GM21576 (cell line): ENCODE data around the gene PMEPA1.

ENCODE experiments used
- ATAC-seq: cut with Tn5 transposase; IDR thresholded peaks from one replicate; pipeline ENCODE4 v1.9.1; 2021; ENCODE audit warnings: mild to moderate bottlenecking, moderate library complexity; ENCODE audit not compliant: unreplicated experiment

Gene PMEPA1, protein sequence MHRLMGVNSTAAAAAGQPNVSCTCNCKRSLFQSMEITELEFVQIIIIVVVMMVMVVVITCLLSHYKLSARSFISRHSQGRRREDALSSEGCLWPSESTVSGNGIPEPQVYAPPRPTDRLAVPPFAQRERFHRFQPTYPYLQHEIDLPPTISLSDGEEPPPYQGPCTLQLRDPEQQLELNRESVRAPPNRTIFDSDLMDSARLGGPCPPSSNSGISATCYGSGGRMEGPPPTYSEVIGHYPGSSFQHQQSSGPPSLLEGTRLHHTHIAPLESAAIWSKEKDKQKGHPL

DNA sequence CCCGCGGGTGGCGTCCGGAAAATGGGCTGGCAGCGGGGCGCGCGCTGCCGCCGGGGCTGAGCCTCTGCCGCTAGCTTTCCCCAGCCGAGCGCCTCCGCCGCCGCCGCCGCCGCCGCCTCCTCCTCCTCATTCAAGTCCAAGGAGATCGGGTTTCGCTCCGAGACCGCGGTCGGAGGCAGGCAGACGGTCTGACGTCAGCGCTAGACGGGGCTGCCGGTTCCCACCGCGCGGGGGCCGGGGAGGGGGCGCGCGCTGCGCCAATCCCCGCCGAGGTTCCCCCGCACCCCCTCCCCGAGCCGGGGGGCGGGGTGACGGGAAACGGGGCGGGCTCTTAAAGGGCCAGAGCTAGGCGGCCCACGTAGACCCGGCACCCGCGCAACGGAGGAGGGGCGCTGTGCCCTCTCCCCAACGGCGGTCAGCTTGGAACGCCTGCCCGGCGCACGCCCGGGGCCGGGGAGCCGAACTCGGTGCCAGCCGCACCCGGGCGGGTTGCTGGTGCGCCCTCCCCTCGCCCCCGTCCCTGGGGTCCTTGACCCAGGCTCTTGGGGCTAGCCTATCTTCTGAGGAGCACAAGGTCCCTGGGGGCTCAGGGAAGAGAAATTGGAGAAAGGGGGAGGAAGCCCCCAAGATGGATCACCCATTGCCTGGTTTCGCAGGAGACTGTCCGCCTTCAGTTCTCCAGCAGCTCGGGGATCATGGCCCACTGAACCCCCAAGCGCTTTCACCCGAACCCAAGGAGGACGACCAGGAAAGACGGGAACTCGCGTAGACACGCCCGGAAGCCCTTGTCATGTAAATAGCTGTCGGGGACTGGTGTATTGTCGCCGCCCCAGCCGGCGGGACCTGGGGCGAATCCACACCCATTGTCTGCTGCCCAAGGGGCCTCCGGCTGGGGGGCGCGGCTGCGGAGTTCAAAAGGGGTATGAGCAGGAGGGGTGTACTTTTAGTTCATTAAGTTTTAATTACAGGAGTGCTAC is at the start of gene PMEPA1:
Gene PMEPA1, minus strand, starts transcription at position 193 of the 977 bp plus-strand sequence. CDS start 433 bp downstream, outside the sequence.
- peak; percentile 75 for ATAC-seq

DNA sequence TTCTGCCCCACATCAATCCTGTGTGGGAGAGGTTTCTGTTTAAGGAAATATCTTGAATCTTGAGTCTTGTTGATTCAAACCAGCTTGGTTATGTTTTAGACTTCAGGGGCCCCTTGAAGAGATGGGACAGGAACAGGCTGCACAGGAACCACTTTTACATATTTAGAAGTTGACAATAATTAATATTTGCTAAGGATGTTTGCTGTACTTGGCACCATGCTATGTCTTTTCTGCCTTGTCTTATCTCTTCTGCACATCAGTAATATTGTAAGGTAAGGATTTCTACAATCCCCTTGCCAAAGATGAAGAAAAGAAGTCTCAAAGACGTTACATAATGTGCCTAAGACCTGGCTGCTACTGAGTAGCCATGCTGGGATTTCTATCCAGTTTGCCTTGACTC is 48.0 kb upstream of the PMEPA1 start:
- ATAC-seq: no peak

DNA sequence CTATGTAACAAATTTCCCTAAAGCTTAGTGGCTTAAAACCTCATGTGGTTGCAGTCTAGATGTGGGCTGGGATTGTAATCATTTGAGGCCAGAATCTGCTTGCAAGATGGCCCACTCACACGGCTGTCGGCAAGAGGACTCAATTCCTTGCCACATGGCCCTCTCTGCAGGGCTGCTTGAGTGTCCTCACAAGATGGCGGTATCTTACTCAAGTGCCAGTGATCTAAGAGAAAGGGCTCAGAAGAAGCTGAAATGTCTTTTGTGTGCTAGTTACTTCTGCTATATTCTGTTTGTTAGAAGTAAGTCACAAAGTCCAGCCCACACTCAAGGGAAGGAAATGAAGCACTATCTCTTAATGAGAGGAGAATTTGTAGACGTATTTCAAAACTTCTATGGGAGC is 47.1 kb upstream of the PMEPA1 start:
- no peak for ATAC-seq

DNA sequence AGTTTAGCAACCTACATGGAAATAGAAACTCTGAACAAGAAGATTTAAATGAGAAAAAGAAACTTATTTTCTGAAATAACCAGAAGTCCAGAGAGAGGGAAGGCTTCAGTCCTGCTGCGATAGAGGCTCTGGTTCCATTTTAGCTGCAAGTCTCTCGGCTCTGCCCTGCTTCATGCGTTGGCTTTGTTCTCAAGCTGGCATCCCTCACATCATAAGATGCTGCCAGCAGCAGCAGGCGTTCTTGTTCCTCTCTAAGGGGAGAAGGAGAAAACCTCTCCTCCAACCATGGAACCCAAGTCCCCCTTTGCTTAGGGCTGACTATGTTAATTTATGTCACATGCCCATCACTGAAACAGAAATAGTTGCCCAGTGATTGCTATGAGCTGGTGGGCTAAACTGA is 46.4 kb upstream of the PMEPA1 start:
- no peak for ATAC-seq

DNA sequence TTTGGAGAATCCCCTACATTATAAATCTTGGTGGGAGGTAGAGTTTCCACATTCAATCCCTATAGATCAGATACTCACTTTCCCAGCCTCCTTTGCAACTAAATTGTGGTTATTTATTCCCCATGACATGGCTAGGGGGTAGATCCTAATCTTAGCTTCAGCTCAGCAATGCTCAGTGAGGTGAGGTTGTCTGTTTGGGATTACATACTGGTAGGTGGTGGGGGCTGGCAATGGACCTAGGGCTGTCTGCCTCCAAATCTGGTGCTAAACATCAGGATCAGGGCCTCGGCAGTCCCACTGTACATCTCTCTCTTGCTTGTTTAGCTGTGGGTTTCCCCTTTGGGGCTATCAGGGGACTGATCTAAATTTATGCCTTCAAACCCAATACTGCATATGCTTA is 45.8 kb upstream of the PMEPA1 start:
- ATAC-seq: no peak

DNA sequence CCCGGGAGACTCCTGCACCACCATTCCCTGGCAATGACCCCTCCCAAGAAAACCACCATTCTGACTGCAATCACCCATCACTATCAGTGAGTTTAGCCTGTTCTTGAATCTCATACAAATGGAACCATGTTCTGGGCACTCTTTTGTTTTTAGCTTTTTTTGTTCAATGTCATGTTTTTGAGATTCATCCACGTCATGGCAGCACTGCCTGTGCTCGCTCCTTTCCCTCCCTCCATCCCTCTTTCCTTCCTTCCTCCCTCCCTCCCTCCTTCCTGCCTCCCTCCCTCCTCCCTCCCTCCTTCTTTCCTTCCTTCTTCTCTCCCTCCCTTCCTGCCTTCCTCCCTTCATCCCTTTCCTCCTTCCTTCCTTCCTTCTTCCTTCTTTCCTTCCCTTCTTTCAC is 44.4 kb upstream of the PMEPA1 start:
- no peak for ATAC-seq

DNA sequence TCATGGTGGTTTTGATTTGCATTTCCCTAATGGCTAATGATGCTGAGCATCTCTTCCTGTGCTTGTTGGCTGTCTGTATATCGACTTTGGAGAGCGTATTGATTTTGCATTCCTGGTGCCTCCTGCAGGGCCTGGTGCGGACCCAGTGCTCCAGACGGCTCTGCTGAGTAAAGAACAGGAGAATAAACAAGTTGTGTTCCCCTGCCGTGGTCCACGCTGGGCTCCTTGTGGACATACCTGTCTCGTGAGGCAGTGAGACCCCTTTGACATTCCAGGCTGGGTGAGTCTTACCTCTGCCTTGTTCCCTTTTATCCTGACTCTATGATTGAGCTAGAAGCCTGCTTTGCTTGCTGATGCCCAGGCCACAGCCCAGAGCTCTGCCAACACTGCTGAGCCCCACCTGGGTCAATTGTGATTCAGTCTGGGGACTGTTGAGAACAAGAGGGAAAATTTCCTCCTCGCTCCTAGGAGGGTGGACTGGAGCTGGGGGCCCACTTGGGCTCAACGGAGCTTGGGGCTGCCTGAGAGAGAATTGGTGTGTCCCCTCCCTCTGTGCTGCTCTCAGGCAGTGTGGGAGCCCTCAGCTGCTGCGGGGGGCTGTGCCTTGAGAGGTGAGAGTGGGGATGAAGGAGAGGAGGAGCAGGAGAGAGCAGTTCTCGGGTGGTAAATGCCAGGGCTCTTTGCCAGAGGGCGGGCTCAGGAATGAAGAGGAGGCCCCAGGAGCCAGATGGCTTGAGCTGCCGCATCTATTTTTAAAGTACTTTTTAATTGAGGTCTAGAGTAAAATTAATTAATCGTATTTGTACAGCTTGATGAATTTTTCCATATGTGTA is 43.7 kb upstream of the PMEPA1 start:
- no peak for ATAC-seq

DNA sequence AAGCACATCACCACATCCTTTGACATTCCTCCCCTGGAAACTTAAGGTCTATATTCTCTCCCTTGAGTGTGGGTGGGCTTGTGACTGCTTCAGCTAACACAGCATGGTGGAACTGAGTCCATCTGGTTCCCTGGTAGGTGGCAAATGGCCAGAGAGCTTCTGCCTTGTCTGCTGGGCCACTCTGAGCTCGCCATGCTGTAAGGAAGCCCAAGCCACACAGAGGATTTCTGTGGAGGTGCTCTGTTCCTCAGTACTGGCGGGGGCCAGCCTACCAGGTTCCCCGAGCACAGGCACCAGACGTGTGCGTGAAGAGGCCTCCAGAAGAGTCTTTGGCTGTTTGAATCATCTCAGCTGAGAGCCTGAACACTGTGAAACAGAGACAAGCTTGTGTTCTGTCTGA is 41.6 kb upstream of the PMEPA1 start:
- ATAC-seq: no peak

DNA sequence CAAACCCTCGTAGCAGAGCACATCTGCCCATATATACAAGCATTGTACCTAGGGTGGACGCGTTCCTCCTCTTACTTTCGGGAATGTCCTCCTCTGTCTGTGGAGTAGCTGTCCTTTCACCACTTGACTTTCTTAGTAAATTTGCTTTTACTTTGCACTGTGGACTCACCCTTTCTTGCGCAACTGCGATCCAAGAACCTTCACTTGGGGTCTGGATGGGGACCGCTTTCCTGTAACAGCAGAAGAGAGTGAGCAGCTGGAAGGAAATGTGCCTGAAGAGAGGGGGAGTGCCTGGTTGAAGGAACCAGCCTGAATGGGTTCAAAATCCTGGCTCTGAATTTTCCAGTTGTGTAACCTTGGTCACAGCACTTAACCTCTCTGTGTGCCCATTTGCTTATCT is 40.1 kb upstream of the PMEPA1 start:
- ATAC-seq: no peak

DNA sequence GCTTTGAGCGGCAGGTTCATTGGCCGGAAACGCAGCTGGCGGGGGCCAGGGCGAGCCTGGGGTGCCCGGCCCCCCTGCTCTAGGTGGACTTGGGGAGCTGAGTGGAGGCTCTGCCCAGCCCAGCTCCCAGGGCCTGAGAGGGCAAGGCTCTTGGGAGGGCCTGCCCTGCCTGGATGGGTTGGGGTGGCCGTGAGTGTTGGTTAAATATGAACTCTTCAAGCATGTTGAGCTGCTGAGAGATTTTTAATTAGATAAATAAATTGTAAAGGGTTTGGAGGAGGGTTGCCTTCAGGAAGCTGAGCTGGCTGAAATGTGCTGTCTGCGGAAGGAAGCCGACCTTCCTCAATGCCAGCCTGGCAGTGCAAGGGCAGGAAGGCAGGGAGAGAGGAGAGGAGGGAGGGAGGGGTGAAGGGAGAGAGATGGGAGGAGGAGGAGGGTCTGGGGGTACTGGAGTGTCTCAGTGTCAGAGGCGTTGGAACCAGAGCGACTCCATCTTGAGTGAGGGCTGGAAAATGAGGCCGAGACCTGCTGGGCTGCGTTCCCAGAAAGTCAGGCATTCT is 39.4 kb upstream of the PMEPA1 start:
- ATAC-seq: no peak

DNA sequence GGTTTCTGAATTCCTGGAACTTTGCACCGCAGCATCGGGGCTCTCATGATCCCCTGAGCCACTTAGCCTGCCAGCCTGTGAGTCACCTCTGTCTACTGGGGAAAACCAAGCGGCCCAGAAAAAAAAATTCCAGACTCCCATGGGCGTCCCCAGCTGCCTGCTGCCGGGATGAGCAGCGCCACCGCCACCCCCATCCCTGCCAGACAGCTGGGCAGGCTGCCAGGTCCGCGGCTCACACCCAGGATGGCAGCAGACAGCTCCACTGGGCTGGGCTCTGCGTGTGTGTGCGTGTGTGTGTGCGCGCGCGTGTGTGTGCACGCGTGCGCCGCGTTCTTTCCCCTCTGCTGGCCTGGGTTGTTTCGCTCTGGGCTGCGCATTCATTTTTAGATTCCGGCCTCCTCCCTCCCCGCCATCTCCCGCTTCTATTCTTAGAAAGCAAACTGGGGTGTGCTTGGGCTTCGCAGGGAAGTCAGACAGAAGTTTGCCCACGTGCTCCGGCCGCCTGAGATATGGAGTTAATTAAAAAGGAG is 38.9 kb upstream of the PMEPA1 start:
- ATAC-seq: no peak

DNA sequence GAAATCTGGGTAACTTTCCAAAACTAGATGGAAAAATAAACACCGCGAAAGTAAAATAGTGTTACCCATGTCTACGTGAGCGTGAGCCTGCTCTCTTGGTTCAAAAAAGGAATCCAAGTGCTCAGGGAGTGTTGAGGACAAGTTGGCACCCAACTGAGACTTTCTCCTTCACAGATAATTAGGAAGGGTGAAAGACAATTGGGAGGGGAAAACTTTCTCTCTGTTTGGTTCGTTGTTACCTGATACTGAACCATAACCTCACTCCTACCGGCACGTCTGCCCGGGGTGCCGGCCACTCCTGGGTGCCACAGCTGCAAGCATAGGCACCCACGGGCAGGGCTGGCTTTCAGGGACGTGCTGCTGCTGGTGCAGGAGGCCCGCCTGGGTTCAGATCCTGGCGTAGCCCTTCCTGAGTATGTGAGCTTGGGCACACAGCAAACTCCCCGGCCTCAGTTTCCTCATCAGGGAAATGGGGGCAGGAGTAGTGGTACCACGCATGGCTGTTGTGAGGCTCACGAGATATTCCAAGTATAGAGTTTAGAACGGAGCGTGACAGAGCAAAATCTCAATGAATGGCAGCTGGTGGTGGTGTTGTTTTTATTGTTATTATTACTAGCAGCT is 38.2 kb upstream of the PMEPA1 start:
- ATAC-seq: no peak

DNA sequence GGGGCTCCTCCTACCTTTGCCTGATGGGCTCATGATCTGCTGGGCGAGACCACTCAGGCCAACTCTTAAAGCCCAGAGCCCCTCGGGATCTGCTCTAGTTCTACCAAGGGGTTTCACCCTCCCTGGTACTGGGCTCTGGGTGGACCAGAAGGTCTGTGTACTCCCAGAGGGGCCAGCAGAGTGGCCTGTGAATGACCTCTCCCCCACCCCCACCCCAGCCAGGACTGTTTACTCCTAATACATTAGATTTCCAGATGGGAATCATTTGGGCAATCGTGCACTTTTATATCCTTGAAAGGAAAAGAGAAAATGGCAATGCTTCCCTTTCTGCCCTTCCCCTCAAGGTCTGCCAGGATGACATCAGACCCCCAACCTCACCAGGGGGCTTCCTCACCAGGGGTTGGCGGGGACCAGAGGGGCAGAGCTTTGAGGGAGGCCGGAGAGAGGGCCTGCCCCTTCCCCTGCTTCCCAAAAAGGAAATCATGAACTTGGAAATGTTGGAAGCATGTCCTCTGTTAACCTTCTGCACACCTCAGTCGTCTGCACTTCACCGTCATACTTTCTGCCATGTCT is 37.1 kb upstream of the PMEPA1 start:
- ATAC-seq: no peak

DNA sequence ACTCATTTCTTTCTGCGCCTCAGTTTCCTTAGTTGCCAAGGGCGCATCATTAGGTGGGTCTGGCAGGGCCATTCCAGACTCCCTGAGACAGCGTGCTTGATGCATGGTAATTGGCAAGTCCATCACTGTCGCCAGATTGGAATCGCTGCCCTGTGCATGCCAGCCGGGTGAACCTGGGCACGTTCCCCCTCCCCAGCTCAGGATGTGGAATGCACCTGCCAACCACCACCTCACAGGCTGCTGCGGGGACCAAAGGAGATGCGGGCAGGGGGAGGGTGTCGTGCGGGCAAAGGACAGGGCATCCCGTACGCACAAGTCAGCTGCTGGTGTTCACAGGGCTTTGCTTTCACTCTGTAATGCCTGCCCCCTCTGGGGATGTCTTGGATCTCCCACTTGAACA is 36.4 kb upstream of the PMEPA1 start:
- ATAC-seq: no peak

DNA sequence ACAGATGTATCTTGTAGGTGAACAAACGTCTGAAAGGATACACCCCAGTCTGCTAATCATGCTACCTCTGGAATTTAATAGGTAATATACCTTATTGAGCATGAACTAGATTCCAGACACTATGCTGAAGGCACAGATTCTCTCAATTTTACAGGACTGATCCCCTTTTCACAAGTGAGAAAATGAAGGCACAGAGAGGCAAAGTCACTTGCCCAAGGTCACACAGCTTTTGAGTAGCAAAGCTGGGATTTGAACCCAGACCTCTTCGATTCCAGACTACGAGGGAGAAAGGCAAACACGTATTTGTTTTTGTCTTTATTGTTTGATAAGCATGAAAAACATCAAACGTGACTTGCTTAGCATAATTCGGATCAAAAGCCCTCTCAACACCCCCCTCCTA is 34.4 kb upstream of the PMEPA1 start:
- ATAC-seq: no peak

DNA sequence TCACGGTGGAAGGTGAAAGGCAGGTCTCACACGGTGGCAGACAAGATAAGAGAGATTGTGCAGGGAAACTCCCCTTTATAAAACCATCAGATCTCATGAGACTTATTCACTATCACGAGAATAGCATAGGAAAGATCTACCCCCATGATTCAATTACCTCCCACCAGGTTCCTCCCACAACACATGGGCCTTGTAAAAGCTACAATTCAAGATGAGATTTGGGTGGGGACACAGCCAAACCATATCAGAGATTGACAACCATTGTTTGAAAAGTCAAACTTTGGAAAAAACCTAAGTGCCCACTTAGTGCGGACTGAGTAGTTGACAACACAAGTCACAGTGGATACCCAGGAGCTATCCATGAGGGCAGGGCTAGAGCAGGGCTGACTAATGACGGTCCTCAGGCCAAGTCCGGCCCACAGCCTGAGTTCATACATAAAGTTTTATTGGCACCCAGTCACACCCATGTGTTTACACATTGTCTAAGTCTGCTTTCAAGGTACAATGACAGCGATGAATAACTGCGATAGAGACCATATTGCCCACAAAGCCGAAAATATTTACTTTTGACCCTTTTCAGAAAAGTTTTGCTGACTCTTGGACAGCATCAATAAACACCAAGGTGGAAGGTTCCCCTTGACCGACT is 33.8 kb upstream of the PMEPA1 start:
- no peak for ATAC-seq

DNA sequence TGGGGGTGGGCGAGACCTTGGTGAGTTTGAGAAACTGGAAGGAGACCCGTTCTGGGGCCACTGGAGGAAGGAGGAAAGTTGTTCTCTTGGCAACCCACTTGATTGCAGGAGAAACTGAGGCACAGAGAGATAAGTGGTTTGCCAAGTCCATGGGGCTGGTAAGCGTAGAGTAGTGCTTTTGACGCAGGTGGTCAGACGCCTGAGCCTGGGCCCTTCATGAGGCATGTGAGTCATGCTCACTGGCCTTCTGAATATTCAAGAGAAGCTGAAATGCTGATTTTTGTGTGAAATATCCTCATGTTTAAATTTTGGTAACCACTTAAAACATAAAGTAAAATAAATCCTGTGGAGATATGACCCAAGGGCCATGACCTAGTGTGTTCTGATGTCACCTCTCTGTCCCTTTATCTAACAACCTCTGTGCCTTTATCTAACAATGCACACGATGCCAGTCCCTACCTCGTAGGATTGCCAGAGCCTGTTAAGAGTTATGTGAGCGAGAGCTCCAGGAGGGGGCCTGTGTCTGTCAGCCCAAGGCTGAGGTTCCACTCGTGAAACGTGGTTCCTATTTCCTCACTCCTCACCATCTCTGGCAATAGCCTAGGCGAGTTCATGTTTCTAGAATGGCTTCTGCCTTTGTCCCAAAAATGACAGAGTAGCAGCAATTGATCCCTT is 32.8 kb upstream of the PMEPA1 start:
- no peak for ATAC-seq

DNA sequence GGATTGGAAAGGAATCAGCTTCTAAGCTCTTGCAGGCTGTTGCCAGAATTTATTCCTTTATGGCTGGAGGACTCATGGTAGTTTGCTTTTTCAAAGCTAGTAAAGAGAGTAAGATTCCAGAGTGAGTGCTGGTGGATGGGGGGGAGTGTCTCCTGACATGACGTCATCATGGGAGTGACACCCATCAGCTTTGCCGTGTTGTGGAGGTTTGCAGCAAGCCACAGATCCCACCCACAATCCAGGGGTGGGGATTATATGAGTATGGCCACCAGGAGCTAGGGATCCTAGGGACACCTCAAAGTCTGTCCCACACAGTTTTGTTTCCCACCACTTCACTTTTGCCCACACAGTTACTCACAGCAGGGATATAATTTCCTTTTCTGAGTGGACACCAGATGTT is 28.7 kb upstream of the PMEPA1 start:
- no peak for ATAC-seq

DNA sequence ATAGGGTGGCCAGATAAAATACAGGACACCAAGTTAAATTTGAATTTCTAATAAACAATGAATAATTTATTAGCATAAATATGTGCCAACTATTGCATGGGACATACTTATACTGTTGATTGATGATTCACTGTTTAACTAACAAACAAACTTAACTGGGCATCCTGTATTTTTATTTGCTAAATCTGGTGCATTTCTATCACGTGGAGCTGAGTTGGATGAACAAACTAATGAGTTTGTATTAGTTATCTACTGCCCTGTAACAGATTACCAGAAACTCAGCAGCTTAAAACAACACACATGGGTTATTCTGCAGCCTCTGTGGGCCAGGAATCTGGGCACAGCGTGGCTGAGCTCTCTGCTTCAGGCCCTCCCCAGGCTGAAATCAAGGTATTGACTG is 28.2 kb upstream of the PMEPA1 start:
- no peak for ATAC-seq
